ENCODE data around the gene IVNS1ABP. TPM values are rescaled to one million over a fixed set of nuclear protein-coding genes. Genes with fewer than 3 reads are reported as not detected.
"Not testable (repeated sequence)": the region's sequence is repeated elsewhere in the genome, so short reads cannot be mapped to it uniquely, and the experiment has no call there.

IVNS1ABP gene
- total RNA-seq, 1 donor from 2014 or later, result 75.6 TPM

- no peak overlapping the region for H3K4me3 ChIP-seq (ENCODE audit: low read depth, low read length)
- no peak for DNase-seq (ENCODE audit: low read depth)
- TF ChIP-seq CTCF (conservative IDR thresholded peaks at IDR 0.05; ENCODE audit: low read depth, low read length), result no peak
Observed at GRCh38 chr1:185262151-185262550, 54.9 kb downstream of the IVNS1ABP start.

GRCh38 chr1:185260611-185261010, 56.4 kb downstream of the IVNS1ABP start:
- no peak for DNase-seq (ENCODE audit: low read depth)
- no peak overlapping the region for H3K4me3 ChIP-seq (ENCODE audit: low read depth, low read length)
- TF ChIP-seq CTCF (conservative IDR thresholded peaks at IDR 0.05; ENCODE audit: low read depth, low read length), result no peak

GRCh38 chr1:185258676-185259075, 58.4 kb downstream of the IVNS1ABP start:
- no peak for TF ChIP-seq CTCF (conservative IDR thresholded peaks at IDR 0.05; ENCODE audit: low read depth, low read length)
- DNase-seq (ENCODE audit: low read depth), result no peak
- H3K4me3 ChIP-seq (ENCODE audit: low read depth, low read length), result no peak overlapping the region

- TF ChIP-seq CTCF (conservative IDR thresholded peaks at IDR 0.05; ENCODE audit: low read depth, low read length), result no peak
- no peak overlapping the region for H3K4me3 ChIP-seq (ENCODE audit: low read depth, low read length)
- peak; percentile 31 for DNase-seq (ENCODE audit: low read depth)
Observed at GRCh38 chr1:185257950-185258208, 59.2 kb downstream of the IVNS1ABP start.

- not testable (repeated sequence) for DNase-seq (ENCODE audit: low read depth); H3K4me3 ChIP-seq (ENCODE audit: low read depth, low read length)
Observed at GRCh38 chr1:185257116-185257949, 59.7 kb downstream of the IVNS1ABP start.

GRCh38 chr1:185255595-185255994, 61.4 kb downstream of the IVNS1ABP start:
- H3K4me3 ChIP-seq (ENCODE audit: low read depth, low read length); DNase-seq (ENCODE audit: low read depth): not testable (repeated sequence)

- not testable (repeated sequence) for H3K4me3 ChIP-seq (ENCODE audit: low read depth, low read length); DNase-seq (ENCODE audit: low read depth)
Observed at GRCh38 chr1:185252404-185252803, 64.6 kb downstream of the IVNS1ABP start.

GRCh38 chr1:185251928-185252327, 65.1 kb downstream of the IVNS1ABP start:
- not testable (repeated sequence) for H3K4me3 ChIP-seq (ENCODE audit: low read depth, low read length); DNase-seq (ENCODE audit: low read depth)

- H3K4me3 ChIP-seq (ENCODE audit: low read depth, low read length), result no peak overlapping the region
- DNase-seq (ENCODE audit: low read depth), result no peak
- TF ChIP-seq CTCF (conservative IDR thresholded peaks at IDR 0.05; ENCODE audit: low read depth, low read length), result no peak
Observed at GRCh38 chr1:185250063-185250462, 67.0 kb downstream of the IVNS1ABP start.

Data from epithelial cell of proximal tubule (primary cell).